Skeletal muscle satellite cell (primary cell): ENCODE data around the gene SOX18.

ENCODE experiments used
- H3K27me3 ChIP-seq: 2 replicates; pipeline ENCODE4 v1.7.0; 2013; ENCODE audit warnings: low read length; ENCODE audit not compliant: control insufficient read depth, insufficient read depth
- H3K36me3 ChIP-seq: 2 replicates; pipeline ENCODE4 v1.7.0; 2013; ENCODE audit warnings: mild to moderate bottlenecking, control low read depth, low read length; ENCODE audit not compliant: insufficient read depth
- H3K4me1 ChIP-seq: 2 replicates; pipeline ENCODE4 v1.7.0; 2013; ENCODE audit warnings: low read length; ENCODE audit not compliant: control insufficient read depth, insufficient read depth
- H3K4me2 ChIP-seq: 2 replicates; pipeline ENCODE4 v1.7.0; 2013; ENCODE audit warnings: mild to moderate bottlenecking, low read length
- H3K4me3 ChIP-seq: 2 replicates; pipeline ENCODE4 v1.7.0; 2013; ENCODE audit warnings: low read length
- H3K9ac ChIP-seq: 2 replicates; pipeline ENCODE4 v1.7.0; 2013; ENCODE audit warnings: mild to moderate bottlenecking, low read depth, low read length, moderate library complexity
- H3K9me3 ChIP-seq: replicated peaks from 2 replicates; pipeline ENCODE4 v1.7.0; 2013; ENCODE audit warnings: mild to moderate bottlenecking, control low read depth, low read length

The SOX18 gene

DNA sequence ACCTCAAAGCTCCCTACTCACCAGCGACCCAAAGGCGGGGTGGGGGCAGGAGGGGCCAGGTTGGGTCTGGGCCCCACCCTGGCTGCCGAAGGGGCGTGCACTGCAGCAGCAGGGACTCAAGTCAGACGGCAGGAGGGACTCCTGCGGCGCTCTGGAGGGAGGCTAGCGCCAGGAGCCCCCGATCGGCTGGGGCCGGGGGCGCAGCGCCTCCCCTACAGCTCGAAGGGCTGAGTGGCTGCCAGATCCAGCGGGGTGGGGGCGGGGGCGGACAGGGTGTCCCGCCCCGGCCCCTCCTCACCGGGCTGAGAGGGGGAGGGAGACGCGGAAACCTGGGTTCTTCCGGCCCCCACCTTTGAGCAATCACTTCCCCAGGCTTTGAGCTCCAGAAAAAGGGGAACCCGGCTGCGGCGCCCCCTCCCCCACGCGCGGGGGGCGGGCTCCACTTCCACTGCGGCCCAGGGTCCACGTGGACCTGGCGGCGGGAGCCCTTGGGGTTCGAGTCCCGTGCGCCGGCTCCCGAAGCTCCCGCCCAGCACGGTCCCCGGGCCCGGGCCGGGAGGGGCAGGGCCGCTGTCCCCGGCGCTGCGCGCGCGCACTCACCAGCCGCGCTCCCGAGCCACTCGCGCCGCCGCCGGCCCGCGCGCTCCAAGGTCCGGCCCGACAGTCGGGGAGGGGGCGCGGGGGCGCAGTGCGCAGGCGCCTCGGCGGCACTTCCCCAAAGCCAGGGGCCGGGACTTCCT, 30.0 kb upstream of the SOX18 start, which contains the start of gene RGS19:
TSS of gene RGS19 (minus strand) at position 246 of the 740 bp plus-strand sequence. CDS start 2,632 bp downstream, outside the sequence.
- Histone ChIP-seq H3K4me1 (peaks cover 37% of the 10 kb centered on the region), H3K4me2 (peak within 1 kb of the TSS; percentile 97), H3K9ac (peak within 1 kb of the TSS; percentile 88), H3K27me3 (peaks cover 15% of the 10 kb centered on the region), H3K4me3 (peak within 1 kb of the TSS; percentile 90), H3K36me3 (no peaks in the 10 kb centered on the region), H3K9me3 (no peaks in the 10 kb centered on the region)

DNA sequence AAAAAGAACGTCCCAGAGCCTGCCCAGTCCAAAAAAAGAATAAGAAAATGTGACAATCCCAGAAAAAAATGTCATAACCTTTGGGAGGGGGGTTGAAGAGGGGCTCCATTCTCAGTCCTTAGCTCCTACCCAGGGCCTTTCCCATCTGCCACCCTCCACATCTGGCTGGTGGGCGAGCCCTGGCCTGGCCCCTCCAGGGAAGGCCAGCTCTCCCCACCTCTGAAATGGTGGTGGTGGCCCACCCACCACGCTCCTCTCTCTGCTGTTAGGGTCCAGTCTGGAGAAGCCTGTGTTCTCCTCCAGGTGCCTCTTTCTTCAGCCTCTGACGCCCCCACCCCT, 29.5 kb upstream of the SOX18 start:
- H3K4me3 ChIP-seq = peak overlapping the region; percentile 90
- H3K4me2 ChIP-seq = peak overlapping the region; percentile 97
- peak overlapping the region; percentile 88 for H3K9ac ChIP-seq
- H3K9me3 ChIP-seq = no peaks in the 10 kb centered on the region
- no peaks in the 10 kb centered on the region for H3K36me3 ChIP-seq
- peaks cover 35% of the 10 kb centered on the region for H3K4me1 ChIP-seq
- H3K27me3 ChIP-seq = peaks cover 9% of the 10 kb centered on the region

DNA sequence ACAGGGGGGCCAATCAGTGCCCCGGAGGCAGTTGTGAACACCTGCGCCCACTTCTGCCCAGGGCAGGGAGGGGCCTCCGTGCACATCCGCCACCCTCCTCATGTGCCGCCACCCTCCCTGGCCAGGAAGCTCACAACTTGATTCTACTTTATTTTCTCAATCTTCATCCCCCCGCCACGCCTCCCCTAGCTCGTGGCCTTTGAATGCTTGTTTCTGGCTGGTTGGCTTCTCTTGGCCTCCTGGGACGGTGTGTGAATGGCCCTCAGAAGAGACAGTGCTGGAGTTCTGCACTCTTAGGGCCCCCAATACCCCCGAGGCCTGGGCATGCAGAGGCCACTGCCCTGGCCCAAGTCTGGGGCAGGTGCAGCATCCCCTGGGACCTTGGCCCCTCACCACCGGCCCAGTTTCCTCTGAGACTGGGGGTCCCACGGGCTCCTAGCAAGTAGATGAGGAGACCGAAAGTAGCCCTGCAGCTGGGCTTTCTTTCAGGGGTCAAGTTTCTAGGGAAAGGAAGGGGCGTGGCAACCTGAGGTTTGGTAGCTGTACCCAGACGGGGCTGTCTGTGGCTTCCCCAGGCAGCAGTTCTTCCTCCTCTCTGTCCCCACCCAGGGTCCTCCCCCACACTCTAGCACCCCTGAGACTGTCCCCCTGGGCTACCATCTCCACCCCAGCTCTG, 28.6 kb upstream of the SOX18 start:
- peak overlapping the region; percentile 90 for H3K4me3 ChIP-seq
- peaks cover 3% of the 10 kb centered on the region for H3K27me3 ChIP-seq
- peak overlapping the region; percentile 97 for H3K4me2 ChIP-seq
- peaks cover 27% of the 10 kb centered on the region for H3K4me1 ChIP-seq
- no peaks in the 10 kb centered on the region for H3K9me3 ChIP-seq
- H3K36me3 ChIP-seq = peaks cover 4% of the 10 kb centered on the region
- H3K9ac ChIP-seq = no peak overlapping the region

DNA sequence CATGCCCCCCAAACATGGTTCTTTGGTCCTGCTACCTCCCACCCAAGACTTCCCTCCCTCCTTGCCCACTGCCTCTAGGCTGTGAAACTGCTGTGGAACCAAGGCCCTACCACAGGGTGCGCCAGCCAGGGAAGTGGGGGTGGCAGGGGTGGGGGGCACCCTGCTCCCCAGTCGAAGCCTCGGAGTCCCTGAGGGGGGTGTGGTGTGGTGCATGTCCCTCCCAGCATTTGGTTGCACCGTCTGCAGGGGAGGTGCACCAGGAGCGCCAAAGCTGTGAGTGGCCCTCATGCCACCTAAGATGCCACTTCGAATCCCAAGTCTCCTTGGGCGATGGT, 28.1 kb upstream of the SOX18 start:
- Histone ChIP-seq H3K4me1 (peaks cover 25% of the 10 kb centered on the region), H3K4me3 (no peak overlapping the region), H3K9me3 (no peaks in the 10 kb centered on the region), H3K36me3 (peaks cover 4% of the 10 kb centered on the region), H3K4me2 (no peak overlapping the region), H3K27me3 (no peaks in the 10 kb centered on the region), H3K9ac (no peak overlapping the region)

DNA sequence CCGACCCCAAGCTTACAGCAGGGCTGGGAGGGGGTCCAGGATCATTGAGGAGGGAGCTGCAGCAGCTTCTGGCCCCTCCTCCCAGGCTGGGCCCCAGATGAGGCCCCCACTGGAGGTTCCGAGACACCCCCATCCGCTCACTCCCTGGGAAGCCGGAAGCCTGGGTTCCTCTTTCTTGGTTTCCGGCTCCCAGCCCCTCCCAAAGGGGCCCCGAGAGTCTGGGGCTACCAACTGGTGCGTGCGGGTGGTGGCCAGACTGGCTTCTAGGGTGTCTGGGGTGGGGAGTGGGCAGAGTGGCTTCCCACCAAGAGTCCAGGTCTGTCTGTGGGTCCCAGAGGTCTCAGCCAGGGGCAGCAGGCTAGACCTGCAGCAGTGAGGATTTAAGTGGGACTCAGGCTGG, 27.7 kb upstream of the SOX18 start:
- no peaks in the 10 kb centered on the region for H3K27me3 ChIP-seq
- no peak overlapping the region for H3K4me3 ChIP-seq
- peaks cover 25% of the 10 kb centered on the region for H3K4me1 ChIP-seq

DNA sequence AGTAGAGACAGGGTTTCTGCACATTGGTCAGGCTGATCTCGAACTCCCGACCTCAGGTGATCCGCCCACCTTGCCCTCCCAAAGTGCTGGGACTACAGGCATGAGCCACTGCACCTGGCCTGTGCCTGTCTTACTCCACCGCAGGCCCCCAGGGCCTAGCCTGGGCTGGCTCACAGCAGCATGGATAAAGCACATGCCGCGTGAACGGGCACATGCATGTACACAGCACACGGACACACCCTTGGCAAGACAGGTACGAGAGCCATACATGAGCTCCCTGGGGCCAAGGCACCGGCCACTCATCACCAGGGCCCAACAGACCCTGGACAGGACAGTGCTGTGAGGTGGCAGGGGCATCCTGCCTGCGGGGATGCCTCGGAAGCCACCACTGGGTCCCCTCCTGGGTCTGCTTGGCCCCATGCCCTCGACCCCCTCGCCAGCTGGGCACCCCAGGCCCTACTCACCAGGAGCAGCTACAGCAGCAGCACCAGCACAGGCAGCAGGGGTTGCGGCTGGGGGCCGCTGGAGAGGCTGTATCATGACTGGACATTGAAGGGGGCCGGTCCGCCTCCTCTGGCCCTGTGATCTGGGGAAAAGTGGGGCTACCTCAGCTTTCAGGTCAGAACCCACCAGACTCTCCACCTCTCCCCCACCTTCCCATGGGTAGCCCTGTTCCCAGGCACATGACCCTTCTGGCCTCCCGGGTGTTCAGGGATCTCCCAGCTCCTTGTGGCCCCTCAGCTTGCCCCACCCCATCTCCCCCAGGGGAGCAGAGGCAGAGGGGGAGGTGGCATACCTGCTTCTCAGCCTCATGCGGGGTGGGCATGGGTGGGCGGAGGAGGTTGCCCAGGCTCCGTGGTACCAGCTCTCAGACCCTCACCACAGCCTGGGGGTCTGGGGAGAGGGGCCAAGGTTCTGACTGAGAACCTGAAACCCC, 26.9 kb upstream of the SOX18 start:
- no peak overlapping the region for H3K9ac ChIP-seq
- no peak overlapping the region for H3K4me2 ChIP-seq
- H3K27me3 ChIP-seq = no peaks in the 10 kb centered on the region
- H3K4me1 ChIP-seq = peaks cover 25% of the 10 kb centered on the region
- no peak overlapping the region for H3K4me3 ChIP-seq
- H3K9me3 ChIP-seq = no peaks in the 10 kb centered on the region
- peaks cover 4% of the 10 kb centered on the region for H3K36me3 ChIP-seq

More for the DNA sequence above, 27.7 kb upstream of the SOX18 start:
- H3K4me2 ChIP-seq = no peak overlapping the region
- no peaks in the 10 kb centered on the region for H3K9me3 ChIP-seq
- no peak overlapping the region for H3K9ac ChIP-seq
- H3K36me3 ChIP-seq = peaks cover 4% of the 10 kb centered on the region

DNA sequence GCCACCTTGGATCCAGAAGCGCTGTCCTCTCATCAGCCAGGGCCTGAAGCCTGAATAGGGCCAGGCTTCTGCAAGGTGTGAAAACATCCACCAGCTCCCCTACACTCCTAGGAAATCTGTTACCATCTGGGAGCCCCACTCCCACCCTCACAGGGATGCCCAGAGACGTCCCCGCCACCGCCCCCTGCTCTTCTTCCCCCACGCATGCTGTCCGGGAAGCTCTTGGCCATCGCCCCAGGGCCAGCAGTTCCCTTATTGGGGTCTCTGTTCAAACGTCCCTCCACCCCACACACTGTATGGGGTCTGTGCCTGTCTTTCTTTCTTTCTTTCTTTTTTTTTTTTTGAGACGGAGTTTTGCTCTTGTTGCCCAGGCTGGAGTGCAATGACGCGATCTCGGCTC, 26.1 kb upstream of the SOX18 start:
- no peak overlapping the region for H3K4me3 ChIP-seq
- H3K9ac ChIP-seq = no peak overlapping the region
- H3K9me3 ChIP-seq = no peaks in the 10 kb centered on the region
- no peak overlapping the region for H3K4me2 ChIP-seq
- peaks cover 23% of the 10 kb centered on the region for H3K4me1 ChIP-seq
- no peaks in the 10 kb centered on the region for H3K27me3 ChIP-seq
- peaks cover 4% of the 10 kb centered on the region for H3K36me3 ChIP-seq

DNA sequence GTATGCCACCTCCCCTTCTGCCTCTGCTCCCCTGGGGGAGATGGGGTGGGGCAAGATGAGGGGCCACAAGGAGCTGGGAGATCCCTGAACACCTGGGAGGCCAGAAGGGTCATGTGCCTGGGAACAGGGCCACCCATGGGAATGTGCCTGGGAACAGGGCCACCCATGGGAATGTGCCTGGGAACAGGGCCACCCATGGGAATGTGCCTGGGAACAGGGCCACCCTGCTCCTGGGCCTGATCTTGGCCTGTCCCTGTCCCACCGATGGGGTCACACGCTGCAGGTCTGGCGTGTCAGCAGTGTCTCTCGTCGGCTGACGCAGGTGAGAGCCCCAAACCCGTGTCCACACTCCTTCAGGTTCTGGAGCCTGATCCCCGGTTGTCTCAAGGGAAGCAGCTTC, 25.5 kb upstream of the SOX18 start:
- no peaks in the 10 kb centered on the region for H3K27me3 ChIP-seq
- no peak overlapping the region for H3K4me2 ChIP-seq
- no peaks in the 10 kb centered on the region for H3K9me3 ChIP-seq
- peaks cover 4% of the 10 kb centered on the region for H3K36me3 ChIP-seq
- no peak overlapping the region for H3K4me3 ChIP-seq
- peaks cover 18% of the 10 kb centered on the region for H3K4me1 ChIP-seq
- no peak overlapping the region for H3K9ac ChIP-seq

DNA sequence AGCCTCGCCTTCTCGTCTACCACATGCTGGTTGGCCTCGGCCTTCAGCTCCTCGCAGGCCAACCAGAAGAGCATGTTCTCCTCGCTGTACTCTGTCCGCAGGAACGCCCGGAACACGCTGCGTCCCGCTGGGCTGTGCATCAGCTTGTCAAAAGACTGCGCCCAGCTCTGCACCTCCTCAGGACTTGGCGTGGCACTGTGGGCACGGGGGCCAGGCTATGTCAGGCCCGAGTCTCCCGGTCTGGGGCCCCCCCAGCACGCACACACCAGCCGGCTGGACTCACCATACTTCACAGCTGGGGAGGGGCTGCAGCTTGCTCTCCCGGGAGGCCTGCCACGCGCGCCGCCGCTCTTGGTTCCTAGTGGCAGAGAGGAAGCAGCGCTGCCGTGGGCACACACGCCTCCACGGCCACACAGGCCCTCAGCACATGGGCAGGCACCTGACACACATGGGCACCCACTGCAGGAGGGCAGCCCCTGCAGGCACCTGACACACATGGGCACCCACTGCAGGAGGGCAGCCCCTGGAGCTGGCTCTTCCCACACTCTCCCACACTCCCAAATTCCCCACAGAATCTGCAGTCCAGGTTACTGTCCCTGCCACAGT, 24.8 kb upstream of the SOX18 start:
- Histone ChIP-seq H3K9ac (no peak overlapping the region), H3K4me2 (no peak overlapping the region), H3K4me1 (peaks cover 18% of the 10 kb centered on the region), H3K9me3 (no peaks in the 10 kb centered on the region), H3K36me3 (peaks cover 4% of the 10 kb centered on the region), H3K4me3 (no peak overlapping the region), H3K27me3 (no peaks in the 10 kb centered on the region)

DNA sequence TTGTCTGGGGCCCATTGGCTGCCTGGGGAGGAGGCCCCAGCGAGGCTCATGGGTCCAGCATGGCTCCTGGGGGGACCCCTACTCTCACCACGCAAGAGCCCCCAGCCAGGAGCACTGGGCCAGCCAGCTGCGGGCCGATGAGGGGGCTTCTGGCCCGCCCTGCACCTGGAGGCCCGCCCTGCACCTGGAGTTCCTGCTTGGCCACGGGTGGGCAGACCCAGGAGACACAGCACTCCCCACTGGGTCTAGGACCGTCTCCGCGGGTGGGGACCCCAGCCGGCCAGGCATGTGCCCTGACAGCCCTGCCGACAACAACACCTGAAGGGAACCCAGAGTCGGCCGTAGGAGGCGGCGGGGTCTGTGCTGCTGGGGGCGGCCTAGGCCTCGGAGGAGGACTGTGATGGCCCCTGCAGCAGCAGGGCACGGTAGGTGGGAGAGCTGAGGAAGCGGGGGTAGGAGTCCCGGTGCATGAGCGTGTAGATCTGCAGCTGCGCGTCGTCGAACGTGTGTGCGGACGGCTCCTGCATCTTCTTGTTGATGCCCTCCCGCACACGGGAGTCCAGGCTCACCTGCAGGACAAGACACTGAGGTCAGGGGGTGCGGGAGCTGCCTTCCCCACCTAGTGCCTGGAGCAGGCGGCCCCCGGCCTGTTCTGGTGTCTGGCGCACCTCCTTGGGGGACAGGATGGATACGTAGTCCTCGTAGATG, 24.2 kb upstream of the SOX18 start:
- Histone ChIP-seq H3K4me2 (no peak overlapping the region), H3K9ac (no peak overlapping the region), H3K4me1 (peaks cover 12% of the 10 kb centered on the region), H3K27me3 (no peaks in the 10 kb centered on the region), H3K9me3 (no peaks in the 10 kb centered on the region), H3K4me3 (no peak overlapping the region), H3K36me3 (peaks cover 4% of the 10 kb centered on the region)
